Measurements from ENCODE around the gene THEMIS. TPM values are rescaled to one million over a fixed set of nuclear protein-coding genes. Genes with fewer than 3 reads are reported as not detected.

Gene THEMIS
- total RNA-seq, 4 donors from 2014 or later: 0.08 to 0.44 (median 0.16) TPM

GRCh38 chr6:127859956-127860355 is 40.9 kb downstream of the THEMIS start:
- no peak overlapping the region for H3K4me3 ChIP-seq (ENCODE audit: low read depth, poor library complexity, severe bottlenecking)
- TF ChIP-seq CTCF (IDR thresholded peaks at IDR 0.05) (no peak), POLR2A (IDR thresholded peaks at IDR 0.05) (no peak)
- intact Hi-C loops (cut with DNase I; ENCODE audit: low total_unique reads): no loop called here
- no peak for DNase-seq (ENCODE audit: low spot score in 2 of 2)
- WGBS, 2 donors: 80 to 82% methylated on average over 2 of the region's 2 CpGs

DNA sequence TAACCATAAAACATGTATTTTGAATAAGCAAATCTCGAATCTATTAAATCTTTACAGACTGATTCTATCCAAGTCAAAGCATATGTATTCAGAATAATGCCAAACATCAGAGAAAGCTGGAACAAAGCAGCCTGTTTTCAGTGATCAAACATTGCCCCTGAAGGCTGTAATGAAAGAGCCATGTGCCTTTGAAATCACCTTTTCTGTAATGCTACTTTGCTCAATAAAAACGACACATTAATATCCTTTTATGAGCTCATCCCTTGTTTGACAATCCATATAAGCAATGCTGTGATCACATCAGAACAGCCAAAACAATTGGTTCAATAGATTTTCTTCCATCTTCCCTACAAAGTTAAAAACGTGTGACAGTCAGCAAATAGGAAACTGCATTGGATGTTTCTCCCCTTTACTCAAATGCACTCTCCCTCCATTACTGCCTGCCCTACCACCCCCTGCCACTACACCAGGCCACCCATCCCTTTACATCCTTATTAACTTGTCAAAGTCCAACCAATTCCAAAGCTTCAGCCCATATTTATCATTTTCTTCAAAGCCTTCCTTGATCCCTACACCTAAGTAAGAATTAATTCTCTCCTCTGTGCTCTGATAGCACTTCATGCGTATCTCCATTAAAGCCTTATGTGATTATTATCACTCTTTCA is 42.0 kb downstream of the THEMIS start:
- WGBS, 2 donors: 47 to 52% methylated on average over 4 of the region's 4 CpGs
- DNase-seq (ENCODE audit: low spot score in 2 of 2): no peak
- H3K4me3 ChIP-seq (ENCODE audit: low read depth, poor library complexity, severe bottlenecking): no peak overlapping the region
- TF ChIP-seq CTCF (IDR thresholded peaks at IDR 0.05): no peak
- no peak for TF ChIP-seq POLR2A (IDR thresholded peaks at IDR 0.05)
- intact Hi-C loops (cut with DNase I; ENCODE audit: low total_unique reads): no loop called here

DNA sequence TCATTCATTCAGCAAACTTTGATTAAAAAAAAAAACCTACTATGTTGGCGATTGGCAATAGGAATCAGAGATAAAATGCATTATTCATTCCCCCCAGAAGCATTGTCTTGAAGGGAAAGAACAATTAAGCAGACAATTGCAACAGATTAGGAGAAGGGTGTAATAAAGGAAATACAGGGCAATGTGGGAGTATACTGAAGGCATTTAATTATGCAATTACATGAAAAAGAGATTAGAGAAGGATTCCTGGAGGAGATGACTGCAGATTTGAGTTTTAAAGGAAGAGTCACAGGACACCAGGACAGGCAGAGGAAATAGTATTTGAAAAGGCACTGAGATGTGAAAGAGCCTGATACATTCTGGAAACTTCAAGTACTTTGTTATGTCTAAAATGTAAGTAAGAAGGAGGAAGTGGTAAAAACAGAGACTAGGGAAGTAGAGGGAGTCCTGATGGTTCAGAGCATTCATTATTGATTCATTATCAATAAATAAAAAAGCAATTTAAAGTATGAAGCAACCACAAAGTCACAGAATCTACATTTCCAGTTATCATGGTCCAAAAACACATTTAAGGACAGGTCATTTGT is 43.7 kb downstream of the THEMIS start:
- TF ChIP-seq CTCF (IDR thresholded peaks at IDR 0.05) (no peak), POLR2A (IDR thresholded peaks at IDR 0.05) (no peak)
- H3K4me3 ChIP-seq (ENCODE audit: low read depth, poor library complexity, severe bottlenecking): no peak overlapping the region
- intact Hi-C loops (cut with DNase I; ENCODE audit: low total_unique reads): no loop called here
- 69 to 80% methylated on average over 1 of the region's 1 CpG for WGBS, 2 donors
- no peak for DNase-seq (ENCODE audit: low spot score in 2 of 2)

DNA sequence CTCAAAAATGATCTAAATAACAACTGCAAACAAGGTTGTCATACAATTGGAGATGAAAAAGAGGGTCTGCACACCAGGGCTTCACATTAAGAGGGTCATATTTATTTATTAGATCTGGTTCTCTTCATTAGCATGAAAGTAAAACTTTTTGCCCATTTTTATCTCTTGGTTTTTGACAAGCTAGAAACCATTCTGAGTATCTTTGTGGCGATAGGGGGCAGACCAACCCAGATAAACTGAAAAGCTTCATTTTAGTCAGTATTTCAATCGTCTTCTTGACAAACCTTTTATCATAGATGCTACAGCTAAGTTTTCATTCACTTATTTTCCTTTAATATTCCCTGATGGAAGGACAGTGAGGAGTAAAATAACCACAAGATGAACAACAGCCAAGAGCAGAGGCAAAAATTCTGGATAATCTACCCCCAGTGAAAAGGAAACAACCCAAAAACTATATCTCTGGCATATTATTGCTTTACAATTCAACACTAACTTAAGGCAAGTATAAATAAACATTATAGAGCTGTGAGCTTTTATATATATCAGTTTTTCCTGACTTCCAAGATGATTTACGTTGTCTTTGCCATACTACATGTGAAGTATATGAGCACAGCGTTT is 45.2 kb downstream of the THEMIS start:
- H3K4me3 ChIP-seq (ENCODE audit: low read depth, poor library complexity, severe bottlenecking): no peak overlapping the region
- intact Hi-C loops (cut with DNase I; ENCODE audit: low total_unique reads): no loop called here
- TF ChIP-seq POLR2A (IDR thresholded peaks at IDR 0.05) (no peak), CTCF (IDR thresholded peaks at IDR 0.05) (no peak)
- 54 to 58% methylated on average over 4 of the region's 4 CpGs for WGBS, 2 donors
- DNase-seq (ENCODE audit: low spot score in 2 of 2): no peak

- 85 to 98% methylated on average over 1 of the region's 1 CpG for WGBS, 2 donors
- H3K4me3 ChIP-seq (ENCODE audit: low read depth, poor library complexity, severe bottlenecking): no peak overlapping the region
- intact Hi-C loops (cut with DNase I; ENCODE audit: low total_unique reads): no loop called here
- TF ChIP-seq CTCF (IDR thresholded peaks at IDR 0.05): no peak
- TF ChIP-seq POLR2A (IDR thresholded peaks at IDR 0.05): no peak
- no peak for DNase-seq (ENCODE audit: low spot score in 2 of 2)
Measured at GRCh38 chr6:127854009-127854408, 46.8 kb downstream of the THEMIS start.

All from lower leg skin (tissue), 4 donors.